GM18907 (cell line): ENCODE measurements around the gene RORB.
"Not testable (repeated sequence)": the region's sequence is repeated elsewhere in the genome, so short reads cannot be mapped to it uniquely, and the experiment has no call there.

Experiments
- ATAC-seq: cut with Tn5 transposase; IDR thresholded peaks from one replicate; pipeline ENCODE4 v1.9.1; 2021; ENCODE audit warnings: mild to moderate bottlenecking, moderate library complexity; ENCODE audit not compliant: unreplicated experiment

RORB gene

DNA sequence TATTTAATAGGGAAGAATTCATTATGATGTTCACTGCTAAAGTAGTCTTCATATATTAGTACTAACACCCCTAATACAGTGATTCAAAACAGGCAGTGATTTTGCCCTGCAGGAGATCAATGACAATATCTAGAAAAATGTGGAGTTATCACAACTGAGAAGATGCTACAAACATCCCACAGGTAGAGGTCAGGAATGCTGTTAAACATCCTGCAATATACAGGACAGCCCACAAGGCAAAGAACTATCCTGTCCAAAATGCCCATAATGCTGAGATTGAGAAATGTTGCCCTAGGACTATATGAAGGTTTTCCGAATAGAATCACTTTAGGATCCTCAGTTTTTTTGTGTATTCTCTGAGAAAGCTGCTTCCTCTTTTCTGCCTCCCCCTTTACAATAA is 15.3 kb downstream of the RORB start:
- ATAC-seq, result no peak

DNA sequence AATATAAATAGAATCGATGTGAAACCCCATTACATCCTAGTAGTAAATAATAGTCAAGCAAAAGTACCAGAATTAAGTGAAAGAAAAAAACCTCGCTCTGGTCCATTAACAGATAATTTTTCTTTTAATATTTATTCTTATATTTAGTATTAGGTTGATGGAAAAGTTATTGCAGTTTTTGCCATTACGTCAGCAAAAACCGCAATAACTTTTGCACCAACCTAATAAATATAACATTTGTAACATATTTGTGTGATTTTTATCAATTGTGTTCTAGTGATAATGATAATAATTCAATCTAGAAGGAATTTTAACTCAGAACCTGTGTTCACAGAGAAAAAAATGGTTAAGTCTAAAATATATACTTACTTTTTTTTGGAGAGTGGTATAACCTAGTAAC is 16.1 kb downstream of the RORB start:
- no peak for ATAC-seq

DNA sequence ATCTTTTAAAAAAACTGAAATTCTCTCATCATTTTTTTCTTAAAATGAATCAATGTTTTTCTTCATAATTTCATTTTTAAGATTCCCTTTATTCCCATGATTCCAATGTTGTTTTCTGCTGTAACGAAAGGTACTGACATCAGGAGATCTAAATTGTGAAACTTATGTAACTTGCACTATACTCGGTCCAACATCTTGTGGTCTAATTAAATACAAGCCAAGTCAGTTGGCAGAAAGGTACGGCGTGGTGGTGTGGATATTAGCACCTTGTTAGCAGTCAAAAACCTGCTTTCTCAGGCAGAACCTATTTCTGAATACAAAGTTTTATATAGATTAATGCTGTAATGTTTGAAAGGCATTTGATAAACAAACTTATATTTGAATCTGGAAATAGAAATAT is 20.1 kb downstream of the RORB start:
- no peak for ATAC-seq

DNA sequence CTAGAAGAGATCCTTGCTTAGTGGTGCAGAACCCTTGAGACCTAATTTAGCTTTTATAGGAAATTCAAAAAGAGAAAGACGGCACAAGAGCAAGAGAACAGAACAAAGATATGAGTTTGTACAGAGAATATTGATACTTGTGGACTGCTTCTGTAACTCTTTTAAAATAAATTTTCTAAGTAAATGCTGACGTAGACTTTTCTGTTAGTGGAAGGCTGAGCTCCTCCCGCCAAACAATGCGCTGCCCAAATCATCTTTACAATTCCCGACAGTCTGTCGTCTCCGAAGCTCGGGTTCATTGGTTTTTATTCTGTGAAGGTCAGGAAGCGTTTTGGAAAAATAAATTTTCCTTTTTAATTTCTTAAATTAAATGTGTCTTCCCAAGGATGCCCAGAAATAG is 22.3 kb downstream of the RORB start:
- ATAC-seq, result no peak

DNA sequence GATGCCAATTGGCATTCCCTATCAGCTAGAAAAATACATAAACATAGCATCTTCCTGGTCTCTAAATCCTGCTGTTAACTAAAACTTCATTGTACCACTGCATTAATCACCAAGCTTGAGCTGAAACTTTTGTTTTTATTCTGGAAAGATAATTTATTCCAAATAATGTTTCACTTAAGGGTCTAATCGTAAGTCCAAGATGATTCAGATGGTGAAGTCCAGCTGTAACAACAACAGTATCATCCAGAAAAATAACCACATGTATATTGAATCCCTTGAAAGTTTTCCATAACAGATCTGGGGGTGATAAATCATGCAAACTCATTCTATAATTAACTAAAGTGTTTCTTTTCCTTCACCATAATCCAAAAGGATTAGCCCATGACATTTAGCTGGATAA is 23.9 kb downstream of the RORB start:
- ATAC-seq, result no peak

DNA sequence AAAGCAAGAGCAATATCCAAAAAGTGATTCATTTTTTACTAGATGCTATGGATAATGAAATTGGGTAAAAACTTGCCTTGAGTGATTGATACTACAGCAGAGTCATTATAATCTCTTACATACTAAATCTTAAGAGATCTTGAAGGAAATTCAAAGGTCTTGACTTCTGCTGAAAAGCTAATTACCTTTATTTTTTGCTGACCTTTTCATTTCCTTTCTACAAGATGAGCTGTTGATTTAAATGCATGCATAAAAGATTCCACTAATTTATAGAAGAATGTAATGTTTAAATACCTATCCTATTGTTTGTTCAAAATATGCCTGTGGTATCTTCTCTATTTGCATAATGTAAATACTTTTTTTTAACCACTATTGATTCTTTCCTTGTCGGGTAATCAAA is 27.2 kb downstream of the RORB start:
- ATAC-seq, result no peak

DNA sequence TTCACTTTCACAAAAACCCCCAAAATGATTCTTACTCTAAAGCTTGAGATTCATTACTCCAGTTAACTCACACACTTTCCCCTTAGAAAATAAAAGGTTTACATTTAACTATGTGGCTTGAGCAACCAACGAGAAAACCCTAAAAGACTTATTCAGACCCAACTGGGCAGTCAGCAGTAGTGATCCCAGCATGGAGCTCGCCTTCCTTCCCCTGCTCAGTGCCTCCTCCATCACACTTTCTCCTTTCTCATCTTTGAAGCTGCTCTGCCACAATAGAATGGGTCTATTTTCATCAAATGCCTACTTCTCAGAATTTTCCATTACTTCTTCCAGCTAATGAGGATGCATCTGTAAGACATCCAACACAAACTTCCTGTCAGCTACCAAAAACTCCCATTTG is 29.1 kb downstream of the RORB start:
- ATAC-seq, result no peak

DNA sequence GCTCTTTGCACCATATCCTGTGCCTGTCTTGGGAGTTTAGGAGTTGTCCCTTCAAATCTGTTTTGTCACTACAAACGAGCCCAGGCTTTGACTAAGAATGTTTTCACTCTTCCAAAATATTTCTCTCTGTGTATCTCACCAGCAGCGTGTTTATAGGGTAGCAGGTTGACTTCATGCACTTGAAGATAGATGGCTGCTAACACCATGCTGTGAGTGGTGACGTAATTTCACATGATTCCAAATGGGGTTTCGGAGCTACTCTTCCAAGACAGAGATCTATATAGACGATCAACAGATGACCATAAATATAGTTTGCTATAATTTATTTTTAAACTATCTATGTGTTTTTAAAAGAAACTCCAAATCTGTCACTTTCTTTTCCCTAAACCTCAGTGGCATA is 30.6 kb downstream of the RORB start:
- ATAC-seq, result no peak

DNA sequence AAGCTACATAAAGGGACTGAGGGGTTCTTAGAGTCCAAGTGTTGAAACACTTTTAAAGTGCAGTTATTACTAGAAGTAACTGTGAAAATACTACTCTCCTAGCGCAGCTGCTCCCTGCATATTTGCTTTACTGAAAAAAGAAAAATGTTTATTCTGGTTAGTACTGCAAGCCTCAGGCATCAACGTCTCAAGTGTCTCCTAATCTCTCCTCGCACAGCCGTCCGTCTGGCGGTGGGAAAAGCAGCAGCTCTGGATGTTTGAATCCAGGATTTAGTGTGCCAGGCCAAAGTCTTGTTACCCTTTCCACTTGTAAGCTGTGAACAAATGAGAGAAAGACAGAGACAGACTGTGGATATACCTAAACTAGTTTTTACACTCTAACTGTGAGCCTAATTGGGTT is 31.1 kb downstream of the RORB start:
- no peak for ATAC-seq

DNA sequence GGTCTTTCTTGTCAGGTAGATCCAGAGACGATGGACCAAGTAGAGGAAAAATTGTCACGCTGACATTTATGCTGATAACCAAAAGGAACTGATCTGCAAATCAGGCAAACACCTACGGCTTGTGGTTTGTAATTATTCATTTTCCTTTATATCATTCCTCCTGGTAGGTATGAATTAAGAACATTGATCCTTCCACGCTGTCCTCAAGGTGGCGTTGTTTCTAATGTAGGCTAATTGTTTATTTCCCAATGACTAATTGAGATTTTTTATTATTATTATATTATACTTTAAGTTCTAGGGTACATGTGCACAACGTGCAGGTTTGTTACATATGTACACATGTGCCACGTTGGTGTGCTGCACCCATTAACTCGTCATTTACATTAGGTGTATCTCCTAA is 33.3 kb downstream of the RORB start:
- not testable (repeated sequence) for ATAC-seq

DNA sequence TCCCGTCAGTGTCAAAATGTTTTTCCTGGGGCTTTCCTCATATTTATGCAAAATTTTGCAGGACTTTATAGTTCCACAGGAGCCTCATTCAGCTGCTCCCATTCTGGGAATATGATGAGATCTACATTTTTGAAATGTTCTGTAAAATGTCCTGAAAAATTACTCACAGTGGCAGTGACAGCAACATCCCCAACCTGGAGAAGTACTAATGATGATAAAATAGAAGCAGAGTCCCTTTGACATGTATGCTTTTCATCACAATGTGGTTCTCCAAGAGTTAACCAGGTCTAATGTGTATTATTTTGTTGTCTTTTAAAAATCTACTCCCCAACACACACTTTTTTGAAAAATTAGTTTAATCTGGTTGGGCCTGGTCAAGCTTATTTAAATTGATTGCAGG is 36.1 kb downstream of the RORB start:
- no peak for ATAC-seq

DNA sequence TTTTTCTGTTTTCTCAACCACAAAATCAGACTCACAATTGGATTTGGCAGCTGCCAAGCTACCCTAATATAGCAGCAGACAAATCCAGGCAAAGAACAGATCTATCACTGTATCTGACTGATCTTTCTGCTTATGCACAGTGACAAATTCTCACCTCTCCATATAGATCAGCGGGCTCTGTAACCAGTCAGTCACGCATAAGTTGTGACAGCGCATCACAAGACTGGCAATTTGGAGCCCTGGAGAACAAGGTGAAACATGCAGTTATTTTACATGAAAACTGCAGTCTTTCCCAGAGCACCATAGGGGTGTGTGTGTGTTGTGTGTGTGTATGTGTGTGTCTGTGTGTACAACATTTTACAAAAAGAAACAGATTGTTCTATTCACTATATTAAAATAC is 37.7 kb downstream of the RORB start:
- no peak for ATAC-seq

DNA sequence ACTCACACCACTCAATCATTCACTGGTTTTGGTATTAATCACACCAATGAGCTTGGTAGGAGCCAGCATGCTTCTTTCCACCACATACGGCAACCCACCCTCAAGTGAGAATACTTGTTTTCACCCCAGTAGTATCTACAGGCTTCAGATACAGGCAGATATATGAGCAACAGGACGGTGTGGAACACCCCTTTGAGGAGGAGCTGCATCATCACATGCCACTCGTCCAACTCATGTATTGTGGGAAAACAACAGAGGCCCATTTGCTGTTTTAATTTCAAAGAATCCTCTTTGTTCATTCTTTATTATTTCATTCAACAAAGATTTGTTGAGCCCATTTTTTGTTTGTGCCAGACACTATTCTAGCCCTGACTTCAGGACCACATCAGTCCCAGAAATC is 46.0 kb downstream of the RORB start:
- ATAC-seq, result no peak

DNA sequence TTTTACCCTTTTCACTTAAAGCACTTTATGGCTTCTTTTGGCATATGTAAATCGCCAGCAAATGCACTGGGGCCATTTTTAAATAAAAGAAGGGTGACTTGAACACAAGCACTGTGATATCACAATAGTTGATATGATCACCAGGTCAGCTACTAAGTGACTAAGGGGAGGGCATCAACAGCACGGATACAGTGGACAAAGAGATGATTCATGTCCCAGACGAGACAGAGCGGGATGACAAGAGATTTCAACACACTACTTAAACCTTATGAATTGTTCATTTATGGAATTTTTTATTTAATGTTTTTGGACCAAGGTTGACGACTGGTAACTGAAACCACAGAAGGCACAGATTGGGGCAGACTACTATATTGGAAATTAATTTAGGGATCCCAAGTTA is 54.1 kb downstream of the RORB start:
- ATAC-seq, result no peak

DNA sequence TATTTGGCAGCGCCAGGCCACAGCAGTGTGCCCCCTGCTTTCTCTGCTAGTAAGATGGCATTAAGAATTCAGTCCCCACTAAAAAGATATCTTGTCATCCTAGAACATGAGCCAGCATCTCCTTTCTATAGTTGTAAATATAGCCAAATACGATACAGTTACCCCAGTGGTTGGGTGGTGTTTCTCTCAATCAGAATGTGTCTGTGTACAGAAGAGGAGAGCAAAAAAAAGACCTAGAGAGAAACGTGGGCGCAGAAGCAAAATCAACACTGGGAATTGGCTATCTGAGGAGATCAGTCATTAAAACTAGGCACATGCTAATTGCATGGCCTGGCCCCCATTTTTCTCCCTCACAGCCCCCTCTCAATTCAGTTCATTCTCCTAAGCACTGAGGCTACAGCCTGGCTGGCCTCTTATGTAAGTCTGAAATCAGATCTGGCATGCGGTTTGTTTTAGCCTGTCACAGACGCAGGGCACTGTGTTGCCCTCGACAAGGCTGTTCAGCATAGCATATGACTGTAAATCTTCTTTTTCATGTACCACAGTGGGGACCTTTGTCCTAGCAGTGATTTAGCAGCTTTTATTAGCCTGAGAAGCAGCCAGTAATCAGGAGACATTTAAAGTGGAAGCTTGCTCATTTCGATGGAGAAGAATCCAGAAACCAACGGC is 57.8 kb downstream of the RORB start:
- no peak for ATAC-seq

DNA sequence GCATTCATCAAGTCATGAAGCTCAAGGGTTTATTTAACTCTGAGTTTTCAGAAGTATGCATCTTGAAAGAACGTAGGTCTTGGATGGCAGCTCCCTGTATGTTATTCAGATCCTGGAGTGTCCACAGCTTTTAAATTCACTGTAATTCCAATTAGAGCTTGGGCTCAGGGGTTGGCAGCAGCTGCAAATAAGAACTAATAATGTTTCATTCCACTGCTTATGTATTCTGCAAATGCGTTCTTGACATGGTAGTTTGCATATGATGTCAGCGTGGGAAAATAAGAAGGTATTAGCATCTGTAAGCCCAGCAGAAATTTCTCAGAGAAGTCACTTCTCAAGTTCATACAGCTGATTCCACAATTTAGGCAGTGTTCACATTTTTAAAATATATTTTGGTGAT is 58.4 kb downstream of the RORB start:
- ATAC-seq, result no peak

DNA sequence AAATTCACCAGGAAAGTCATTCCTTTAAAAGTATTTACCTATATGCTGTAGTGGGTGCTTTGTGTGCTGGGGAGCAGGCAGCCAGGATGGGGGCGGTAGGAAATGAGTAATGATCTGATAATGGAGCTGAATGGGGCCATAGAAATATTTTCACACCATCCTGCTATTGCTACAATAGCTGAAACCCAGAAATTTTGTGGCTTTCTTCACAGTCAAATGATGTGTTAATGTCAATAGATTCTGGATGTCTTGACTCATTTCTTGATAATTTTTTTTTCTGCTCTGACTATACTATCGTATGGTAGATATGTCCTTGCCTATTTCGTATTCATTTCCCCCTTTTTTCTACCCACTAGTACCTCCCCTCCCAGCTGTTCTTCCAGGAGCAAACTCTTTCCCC is 59.5 kb downstream of the RORB start:
- peak; percentile 88 for ATAC-seq

DNA sequence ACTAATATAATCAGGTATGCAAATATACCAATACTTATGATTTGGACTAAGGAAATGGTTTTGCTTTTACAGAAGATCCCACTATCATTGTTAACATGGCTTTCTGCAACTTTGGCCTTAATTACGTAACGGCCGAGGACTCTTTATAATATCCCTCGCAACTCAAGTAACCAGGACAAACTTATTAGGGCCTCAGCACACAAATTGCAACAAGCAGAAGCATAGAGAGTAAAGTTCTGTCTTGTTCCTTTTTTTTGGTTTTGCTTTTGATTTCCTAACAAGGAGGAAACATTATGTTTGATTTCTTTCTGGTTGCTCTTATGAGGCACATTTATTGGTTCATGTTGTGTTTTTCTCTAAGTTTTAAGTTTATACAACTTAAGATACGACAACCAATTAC is 60.4 kb downstream of the RORB start:
- peak; percentile 31 for ATAC-seq

DNA sequence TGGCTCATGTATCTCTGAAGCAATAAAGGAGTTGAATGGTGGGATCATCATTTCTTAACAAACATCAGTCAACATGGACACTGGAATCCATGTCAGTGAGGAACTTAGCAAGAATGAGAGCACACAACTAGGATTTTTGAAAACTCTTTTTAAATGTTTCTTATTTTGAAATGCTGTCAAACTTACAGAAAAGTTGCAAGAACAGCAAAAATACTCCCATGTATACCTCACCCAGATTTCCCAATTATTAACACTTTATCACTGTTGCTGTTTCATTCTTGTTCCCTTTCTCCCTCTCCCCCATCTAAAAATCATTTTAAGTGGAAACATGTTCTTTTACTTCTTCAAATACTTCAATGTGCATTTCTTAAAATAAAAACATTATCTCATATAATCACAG is 65.5 kb downstream of the RORB start:
- ATAC-seq, result no peak

DNA sequence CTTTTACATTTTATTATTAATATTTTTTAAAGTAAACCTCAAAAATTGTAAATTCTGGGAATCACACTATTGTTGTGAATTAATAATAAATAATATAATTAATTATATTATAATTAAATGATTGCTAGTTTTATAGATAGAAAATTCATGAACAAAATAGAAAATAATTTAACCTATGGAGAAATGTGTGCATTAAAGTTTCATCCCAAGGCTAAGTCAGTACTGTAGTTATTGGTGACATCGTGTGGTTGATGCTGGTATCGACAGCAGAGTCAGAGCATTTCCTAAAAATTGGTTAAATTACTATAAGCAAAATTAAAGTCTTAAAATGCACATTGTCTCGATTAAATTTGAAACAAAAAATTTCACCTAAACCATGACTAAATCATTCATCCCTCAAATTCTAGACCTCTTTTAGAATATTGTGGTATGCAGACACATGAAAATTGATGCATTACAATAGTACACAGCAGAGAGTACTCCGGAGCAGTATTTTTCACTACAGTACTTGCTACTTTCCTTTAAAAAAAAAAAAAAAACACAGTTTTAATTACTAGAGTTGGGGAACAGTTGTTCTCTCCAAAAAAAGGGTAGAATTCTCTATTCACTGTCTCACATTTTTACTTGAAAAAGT is 73.9 kb downstream of the RORB start:
- peak; percentile 71 for ATAC-seq

DNA sequence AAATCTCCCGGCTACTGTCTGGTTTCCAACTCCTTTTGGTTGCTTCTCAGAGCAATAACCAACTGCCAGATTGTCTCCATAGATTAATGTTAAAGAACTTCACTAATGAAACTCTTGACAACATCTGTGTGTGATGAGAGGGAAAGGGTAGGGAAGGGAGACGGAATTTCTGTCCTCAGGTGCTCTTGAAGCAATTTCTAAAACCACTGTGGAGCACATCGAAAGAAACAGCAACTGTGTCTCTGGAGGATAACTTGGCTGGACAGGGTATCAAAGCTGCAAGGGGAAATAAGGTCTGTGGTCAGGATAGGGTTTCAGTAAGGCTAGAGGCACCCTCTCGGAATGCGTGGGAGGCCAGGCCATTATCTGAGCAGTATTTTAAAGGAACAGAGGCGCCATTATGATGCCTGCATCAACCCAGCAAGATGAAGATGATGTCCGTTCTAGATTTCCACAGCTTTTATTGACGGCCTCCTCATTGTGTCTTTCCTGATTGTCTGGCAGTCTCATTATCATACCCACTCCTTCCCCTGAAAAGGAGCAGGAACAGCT is 76.6 kb downstream of the RORB start:
- ATAC-seq, result peak; percentile 76

DNA sequence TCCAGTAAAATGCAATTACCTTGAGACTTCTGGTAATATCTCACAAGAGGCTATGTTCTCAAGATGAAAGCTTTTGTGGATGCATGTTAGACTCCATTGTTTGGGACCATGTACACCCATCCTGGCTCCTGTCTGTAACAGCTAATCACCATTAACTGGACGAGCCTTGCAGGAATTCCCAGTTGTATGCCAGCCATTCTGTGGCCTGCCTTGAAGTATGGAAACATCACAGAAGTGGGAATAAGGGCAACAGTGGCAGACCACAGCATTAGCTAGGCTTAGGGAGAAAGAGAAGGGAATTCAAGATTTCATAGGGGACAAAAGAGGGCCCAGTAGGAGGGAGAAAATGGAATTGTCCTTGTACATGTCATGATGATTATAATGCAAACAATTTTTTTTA is 79.0 kb downstream of the RORB start:
- ATAC-seq, result no peak

DNA sequence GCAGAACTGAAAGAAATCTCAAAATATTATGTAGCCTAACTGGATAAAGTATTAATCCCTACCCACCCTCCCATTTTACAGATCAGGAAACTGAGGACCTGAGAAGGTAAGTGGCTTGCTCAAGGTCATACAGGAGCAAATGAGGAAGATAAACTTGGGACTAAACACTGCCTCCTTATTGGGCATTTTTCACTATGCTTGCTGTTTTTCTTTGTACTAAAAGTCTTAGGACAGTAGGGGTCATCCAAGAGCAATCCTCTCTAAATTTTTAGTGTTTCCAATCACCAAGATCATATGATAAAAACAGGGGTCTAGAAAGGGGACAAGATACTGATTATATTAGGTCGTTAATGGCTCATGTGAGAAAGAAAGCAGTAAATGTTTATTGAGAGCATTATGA is 80.8 kb downstream of the RORB start:
- ATAC-seq, result no peak
